Nephron (organoid): ENCODE results near the gene VPS13D.

Experiments used
- H3K27ac Mint-ChIP-seq, 3 experiments: 2 replicates each; pipeline ENCODE4 v1.8.0; 2020; ENCODE audit warnings: mixed read lengths in 3 of 3, mild to moderate bottlenecking in 2 of 3, moderate library complexity in 1 of 3
- H3K27me3 Mint-ChIP-seq: 2 replicates; pipeline ENCODE4 v1.8.0; 2021; ENCODE audit warnings: low read depth, mild to moderate bottlenecking, moderate library complexity, mixed read lengths
- H3K36me3 Mint-ChIP-seq: 2 replicates; pipeline ENCODE4 v1.8.0; 2020; ENCODE audit warnings: low read depth, mixed read lengths
- H3K4me1 Mint-ChIP-seq: 2 replicates; pipeline ENCODE4 v1.8.0; 2020; ENCODE audit warnings: mixed read lengths
- H3K4me3 Mint-ChIP-seq, 3 experiments: 2 replicates each; pipeline ENCODE4 v1.8.0; 2020; ENCODE audit warnings: mild to moderate bottlenecking in 3 of 3, mixed read lengths in 3 of 3, moderate library complexity in 2 of 3
- H3K9me3 Mint-ChIP-seq: 2 replicates; pipeline ENCODE4 v1.8.0; 2020; ENCODE audit warnings: mixed read lengths
- CTCF ChIP-seq, 3 experiments: fragments of 200-600 bp; sonication (generic); IDR thresholded peaks; one replicate each; pipeline ENCODE4 v1.5.0; 2021; ENCODE audit warnings: antibody characterized with exemption in 3 of 3; ENCODE audit not compliant: unreplicated experiment in 3 of 3

The VPS13D gene

GRCh38 chr1:12353981-12354380, 124.2 kb downstream of the VPS13D start:
- peaks cover 84% of the 10 kb centered on the region for H3K36me3 Mint-ChIP-seq
- H3K9me3 Mint-ChIP-seq, result peaks cover 19% of the 10 kb centered on the region

GRCh38 chr1:12356004-12356890, 126.4 kb downstream of the VPS13D start:
- no peaks in the 10 kb centered on the region for H3K9me3 Mint-ChIP-seq
- no peaks in the 10 kb centered on the region for H3K27me3 Mint-ChIP-seq
- no peak for TF ChIP-seq CTCF (IDR thresholded peaks at IDR 0.05; ENCODE audit: unreplicated experiment in 3 of 3)
- peaks cover 77% of the 10 kb centered on the region for H3K36me3 Mint-ChIP-seq
- H3K27ac Mint-ChIP-seq, result peak overlapping the region; percentile 84 to 96 (median 86)
- peaks cover 34% of the 10 kb centered on the region for H3K4me1 Mint-ChIP-seq
- H3K4me3 Mint-ChIP-seq, result no peak overlapping the region

More at GRCh38 chr1:12353981-12354380, 124.2 kb downstream of the VPS13D start:
- no peaks in the 10 kb centered on the region for H3K27me3 Mint-ChIP-seq
- peaks cover 25% of the 10 kb centered on the region for H3K4me1 Mint-ChIP-seq
- no peak overlapping the region for H3K4me3 Mint-ChIP-seq
- no peak for TF ChIP-seq CTCF (IDR thresholded peaks at IDR 0.05; ENCODE audit: unreplicated experiment in 3 of 3)
- peak overlapping the region in 1 of 3 experiments; percentile 28 for H3K27ac Mint-ChIP-seq

- H3K4me3 Mint-ChIP-seq, result no peak overlapping the region
- H3K36me3 Mint-ChIP-seq, result peaks cover 77% of the 10 kb centered on the region
- TF ChIP-seq CTCF (IDR thresholded peaks at IDR 0.05; ENCODE audit: unreplicated experiment in 3 of 3), result no peak
- peak overlapping the region; percentile 14 to 79 (median 58) for H3K27ac Mint-ChIP-seq
- peaks cover 34% of the 10 kb centered on the region for H3K4me1 Mint-ChIP-seq
- no peaks in the 10 kb centered on the region for H3K9me3 Mint-ChIP-seq
- no peaks in the 10 kb centered on the region for H3K27me3 Mint-ChIP-seq
These were observed 128.7 kb downstream of the VPS13D start for GRCh38 chr1:12358499-12358898.

- Mint-ChIP-seq H3K9me3 (no peaks in the 10 kb centered on the region), H3K4me1 (peaks cover 34% of the 10 kb centered on the region), H3K4me3 (no peak overlapping the region), H3K36me3 (peaks cover 77% of the 10 kb centered on the region), H3K27me3 (no peaks in the 10 kb centered on the region), H3K27ac (peak overlapping the region; percentile 9 to 70 (median 58))
- TF ChIP-seq CTCF (IDR thresholded peaks at IDR 0.05; ENCODE audit: unreplicated experiment in 3 of 3), result no peak
These were observed 129.7 kb downstream of the VPS13D start for GRCh38 chr1:12359359-12360133.

- H3K4me3 Mint-ChIP-seq, result no peak overlapping the region
- H3K27ac Mint-ChIP-seq, result peak overlapping the region; percentile 54 to 82 (median 55)
- peaks cover 37% of the 10 kb centered on the region for H3K4me1 Mint-ChIP-seq
- H3K36me3 Mint-ChIP-seq, result peaks cover 60% of the 10 kb centered on the region
- no peaks in the 10 kb centered on the region for H3K27me3 Mint-ChIP-seq
- no peak for TF ChIP-seq CTCF (IDR thresholded peaks at IDR 0.05; ENCODE audit: unreplicated experiment in 3 of 3)
- H3K9me3 Mint-ChIP-seq, result no peaks in the 10 kb centered on the region
These were observed 138.8 kb downstream of the VPS13D start for GRCh38 chr1:12368646-12369045.
